HG02759 (cell line): Measurements from ENCODE around the gene GAGE12D.
"Not testable (repeated sequence)": the region's sequence is repeated elsewhere in the genome, so short reads cannot be mapped to it uniquely, and the experiment has no call there.

Experiments used
- ATAC-seq: cut with Tn5 transposase; IDR thresholded peaks from one replicate; pipeline ENCODE4 v1.9.1; 2021; ENCODE audit warnings: mild to moderate bottlenecking, moderate library complexity; ENCODE audit not compliant: unreplicated experiment

The GAGE12D gene

GRCh38 chrX:49541433-49541832 is at the start of gene GAGE12D:
TSS of gene GAGE12D (plus strand) at chrX:49541733. CDS start at chrX:49542888, 1,155 bp downstream.
- not testable (repeated sequence) for ATAC-seq

GRCh38 chrX:49531877-49532276 is 9.7 kb upstream of the GAGE12D start, which contains the start of gene GAGE12C:
TSS of gene GAGE12C (plus strand) at chrX:49532177. CDS start at chrX:49533332, 1,155 bp downstream.
- ATAC-seq = not testable (repeated sequence)

GRCh38 chrX:49550989-49551388 is 9.5 kb downstream of the GAGE12D start, which contains the start of gene GAGE12E:
TSS of gene GAGE12E (plus strand) at chrX:49551289. CDS start at chrX:49552444, 1,155 bp downstream.
- not testable (repeated sequence) for ATAC-seq

- ATAC-seq = not testable (repeated sequence)
These were observed 19.0 kb downstream of the GAGE12D start, which contains the start of gene GAGE12F for GRCh38 chrX:49560542-49560941. TSS of gene GAGE12F (plus strand) at chrX:49560842. CDS start at chrX:49561997, 1,155 bp downstream.

DNA sequence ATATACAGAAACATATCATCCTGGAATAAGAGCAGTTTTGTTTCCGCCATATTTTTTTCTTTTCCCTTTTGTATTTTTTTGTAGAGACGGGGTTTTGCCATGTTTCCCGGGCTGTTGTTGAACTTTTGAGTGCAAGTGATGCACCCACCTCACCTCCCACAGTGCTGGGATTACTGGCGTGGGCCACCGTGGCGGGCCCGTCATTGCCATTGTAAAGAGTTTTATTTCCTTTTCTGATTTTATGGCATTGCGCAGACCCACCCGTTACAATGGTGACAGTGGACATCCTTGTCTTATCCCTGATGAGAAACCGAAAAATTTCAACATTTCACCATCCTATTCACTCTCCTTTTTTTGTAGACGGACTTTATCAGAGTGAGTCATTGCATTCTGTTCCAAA is 27.2 kb downstream of the GAGE12D start:
- not testable (repeated sequence) for ATAC-seq

- ATAC-seq = not testable (repeated sequence)
These were observed 27.6 kb downstream of the GAGE12D start for GRCh38 chrX:49569152-49569551.

- not testable (repeated sequence) for ATAC-seq
These were observed 28.6 kb downstream of the GAGE12D start, which contains the start of gene GAGE12G for GRCh38 chrX:49570100-49570499. TSS of gene GAGE12G (plus strand) at chrX:49570400. CDS start at chrX:49571555, 1,155 bp downstream.

GRCh38 chrX:49579649-49580048 is 38.1 kb downstream of the GAGE12D start, which contains the start of gene GAGE12H:
TSS of gene GAGE12H (plus strand) at chrX:49579949. CDS start at chrX:49581104, 1,155 bp downstream.
- not testable (repeated sequence) for ATAC-seq

DNA sequence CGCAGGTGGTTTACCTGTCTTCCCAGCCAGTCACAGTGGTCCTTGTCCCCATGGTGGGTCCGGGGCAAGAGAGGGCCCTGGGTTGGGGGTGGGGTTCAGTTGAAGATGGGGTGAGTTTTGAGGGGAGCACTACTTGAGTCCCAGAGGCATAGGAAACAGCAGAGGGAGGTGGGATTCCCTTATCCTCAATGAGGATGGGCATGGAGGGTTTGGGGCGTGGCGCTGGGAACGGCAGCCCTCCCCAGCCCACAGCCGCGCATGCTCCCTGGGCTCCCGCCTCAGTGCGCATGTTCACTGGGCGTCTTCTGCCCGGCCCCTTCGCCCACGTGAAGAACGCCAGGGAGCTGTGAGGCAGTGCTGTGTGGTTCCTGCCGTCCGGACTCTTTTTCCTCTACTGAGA is 47.7 kb downstream of the GAGE12D start, which contains the start of gene GAGE2A:
Gene GAGE2A (plus strand): TSS at position 301 of the 400 bp plus-strand sequence. CDS start 1,155 bp downstream, outside the sequence.
- ATAC-seq = not testable (repeated sequence)

GRCh38 chrX:49589769-49590478 is 48.4 kb downstream of the GAGE12D start:
- ATAC-seq = not testable (repeated sequence)

- not testable (repeated sequence) for ATAC-seq
These were observed 49.0 kb downstream of the GAGE12D start for GRCh38 chrX:49590488-49590887.
